A549 (cell line): ENCODE measurements around the gene IP6K1.

Experiments used
- BHLHE40 ChIP-seq: IDR thresholded peaks from 2 replicates; pipeline ENCODE4 v1.6.1; 2012; ENCODE audit warnings: low read depth, low read length, inconsistent platforms
- CTCF ChIP-seq: fragments of >200 bp; sonication (Bioruptor Twin); formaldehyde crosslinking; IDR thresholded peaks from 3 replicates; pipeline ENCODE4 v1.5.1; 2016
- ELK1 ChIP-seq: fragments of 150-350 bp; IDR thresholded peaks from 2 replicates; pipeline ENCODE4 v1.6.1; 2014; ENCODE audit warnings: low read depth, mild to moderate bottlenecking, low read length
- EP300 ChIP-seq, 2 experiments: fragments of >200 bp; sonication (Bioruptor Twin); formaldehyde crosslinking; IDR thresholded peaks; 2 replicates in 1 of 2; 3 replicates in 1 of 2; pipeline ENCODE4 v1.6.1; 2016 to 2017
- PBX3 ChIP-seq: IDR thresholded peaks from 2 replicates; pipeline ENCODE4 v1.6.1; 2012
- POLR2A ChIP-seq: IDR thresholded peaks from 2 replicates; pipeline ENCODE4 v1.6.1; 2012; ENCODE audit warnings: mild to moderate bottlenecking, low read length
- RNF2 ChIP-seq: fragments of 200-600 bp; sonication (generic); IDR thresholded peaks from 2 replicates; pipeline ENCODE4 v1.6.1; 2016; ENCODE audit warnings: low read depth, mild to moderate bottlenecking, antibody characterized with exemption, moderate library complexity, borderline replicate concordance
- USF2 ChIP-seq: fragments of 450-650 bp; IDR thresholded peaks from 2 replicates; pipeline ENCODE4 v1.6.1; 2014; ENCODE audit warnings: antibody characterized with exemption
- TF ChIP-seq, protein P1 (sequence below): fragments of 200-600 bp; sonication (generic); IDR thresholded peaks from 2 replicates; pipeline ENCODE4 v1.6.1; 2016; ENCODE audit warnings: antibody characterized with exemption, mild to moderate bottlenecking, moderate library complexity

DNA sequence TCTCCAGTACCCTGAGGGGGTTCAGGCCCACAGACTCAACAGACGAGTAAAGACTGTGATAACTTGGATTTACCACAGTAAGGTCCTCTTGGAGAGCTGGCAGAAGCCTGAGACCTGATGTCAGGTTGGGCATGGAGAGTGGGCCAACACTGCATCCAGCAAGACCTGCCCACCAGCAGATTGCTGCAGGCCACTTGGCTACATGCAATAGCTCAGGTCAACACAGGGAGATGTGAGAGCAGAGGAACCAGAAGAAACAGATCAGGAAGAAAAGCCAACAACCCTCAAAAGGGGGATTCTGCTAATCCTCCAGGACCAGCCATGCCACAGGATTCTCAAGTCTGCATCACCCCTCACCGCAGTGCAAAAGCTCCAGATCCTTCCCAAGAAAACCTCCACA, 1.7 kb upstream of the IP6K1 start:
- TF ChIP-seq POLR2A (no peak), EP300 (IDR thresholded peaks at IDR 0.05) (no peak), CTCF (no peak), BHLHE40 (no peak), PBX3 (no peak), USF2 (no peak), ELK1 (no peak), RNF2 (no peak)
- TF ChIP-seq, protein P1, sequence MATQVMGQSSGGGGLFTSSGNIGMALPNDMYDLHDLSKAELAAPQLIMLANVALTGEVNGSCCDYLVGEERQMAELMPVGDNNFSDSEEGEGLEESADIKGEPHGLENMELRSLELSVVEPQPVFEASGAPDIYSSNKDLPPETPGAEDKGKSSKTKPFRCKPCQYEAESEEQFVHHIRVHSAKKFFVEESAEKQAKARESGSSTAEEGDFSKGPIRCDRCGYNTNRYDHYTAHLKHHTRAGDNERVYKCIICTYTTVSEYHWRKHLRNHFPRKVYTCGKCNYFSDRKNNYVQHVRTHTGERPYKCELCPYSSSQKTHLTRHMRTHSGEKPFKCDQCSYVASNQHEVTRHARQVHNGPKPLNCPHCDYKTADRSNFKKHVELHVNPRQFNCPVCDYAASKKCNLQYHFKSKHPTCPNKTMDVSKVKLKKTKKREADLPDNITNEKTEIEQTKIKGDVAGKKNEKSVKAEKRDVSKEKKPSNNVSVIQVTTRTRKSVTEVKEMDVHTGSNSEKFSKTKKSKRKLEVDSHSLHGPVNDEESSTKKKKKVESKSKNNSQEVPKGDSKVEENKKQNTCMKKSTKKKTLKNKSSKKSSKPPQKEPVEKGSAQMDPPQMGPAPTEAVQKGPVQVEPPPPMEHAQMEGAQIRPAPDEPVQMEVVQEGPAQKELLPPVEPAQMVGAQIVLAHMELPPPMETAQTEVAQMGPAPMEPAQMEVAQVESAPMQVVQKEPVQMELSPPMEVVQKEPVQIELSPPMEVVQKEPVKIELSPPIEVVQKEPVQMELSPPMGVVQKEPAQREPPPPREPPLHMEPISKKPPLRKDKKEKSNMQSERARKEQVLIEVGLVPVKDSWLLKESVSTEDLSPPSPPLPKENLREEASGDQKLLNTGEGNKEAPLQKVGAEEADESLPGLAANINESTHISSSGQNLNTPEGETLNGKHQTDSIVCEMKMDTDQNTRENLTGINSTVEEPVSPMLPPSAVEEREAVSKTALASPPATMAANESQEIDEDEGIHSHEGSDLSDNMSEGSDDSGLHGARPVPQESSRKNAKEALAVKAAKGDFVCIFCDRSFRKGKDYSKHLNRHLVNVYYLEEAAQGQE = no peak
